Panc1 (cell line): ENCODE measurements around the gene FOXD2.

ENCODE experiments used
- CTCF ChIP-seq: fragments of 450-650 bp; IDR thresholded peaks from 2 replicates; pipeline ENCODE4 v1.5.1; 2017; ENCODE audit warnings: mild to moderate bottlenecking
- POLR2AphosphoS5 ChIP-seq: IDR thresholded peaks from 2 replicates; pipeline ENCODE4 v1.6.1; 2012; ENCODE audit warnings: mild to moderate bottlenecking, low read depth, low read length, moderate library complexity
- REST ChIP-seq, 2 experiments: IDR thresholded peaks; 2 replicates each; pipeline ENCODE4 v1.6.1; 2011 to 2012; ENCODE audit warnings: low read depth in 2 of 2, control low read depth in 1 of 2, low read length in 1 of 2, mild to moderate bottlenecking in 1 of 2, moderate library complexity in 1 of 2; ENCODE audit not compliant: insufficient read depth in 1 of 2
- SIN3A ChIP-seq: IDR thresholded peaks from 2 replicates; pipeline ENCODE4 v1.6.1; 2012; ENCODE audit warnings: low read depth, mild to moderate bottlenecking, low read length, moderate library complexity, borderline replicate concordance; ENCODE audit not compliant: insufficient read depth
- TCF7L2 ChIP-seq: IDR thresholded peaks from 2 replicates; pipeline ENCODE4 v1.6.1; 2011; ENCODE audit warnings: mild to moderate bottlenecking, low read depth, low read length, inconsistent platforms

GRCh38 chr1:47415728-47416318, 22.0 kb upstream of the FOXD2 start, which contains the start of gene FOXE3:
- TF ChIP-seq CTCF (no peak), REST (IDR thresholded peaks at IDR 0.05; ENCODE audit: insufficient read depth in 1 of 2, low read depth in 2 of 2, low read length in 1 of 2) (no peak), POLR2AphosphoS5 (no peak), TCF7L2 (no peak), SIN3A (no peak)
